Urinary bladder (tissue), 4 donors: ENCODE measurements around the gene PPP2R1B. TPM values are rescaled to one million over a fixed set of nuclear protein-coding genes. Genes with fewer than 3 reads are reported as not detected.

ENCODE experiments used
- DNase-seq: peaks from one replicate; pipeline ENCODE4 v3.0.0-alpha.2; 2015; ENCODE audit errors: extremely low spot score
- H3K27ac ChIP-seq: one replicate; pipeline ENCODE4 v1.5.1; 2013; ENCODE audit warnings: low read depth, mild to moderate bottlenecking, moderate library complexity
- H3K36me3 ChIP-seq: one replicate; pipeline ENCODE4 v1.6.1; 2013; ENCODE audit warnings: mild to moderate bottlenecking, moderate library complexity; ENCODE audit not compliant: insufficient read depth
- H3K4me1 ChIP-seq: one replicate; pipeline ENCODE4 v1.6.1; 2013; ENCODE audit warnings: mild to moderate bottlenecking, moderate library complexity; ENCODE audit not compliant: insufficient read depth
- H3K4me3 ChIP-seq: one replicate; pipeline ENCODE4 v1.5.1; 2013; ENCODE audit warnings: low read depth, low read length
- WGBS: extraction: QIAGEN DNeasy Blood & Tissue Kit; methylation state at CpG from one replicate; pipeline ENCODE4 v1.1.7; 2013; 5-methylcytosine and 5-hydroxymethylcytosine counted together
- polyA plus RNA-seq: library from polyadenylated mRNA; stranded (reverse); fragments of 200-250 nt; gene quantifications from one replicate; pipeline ENCODE4 v1.2.3, GENCODE V29; 2013
- total RNA-seq: library from RNA; depleted of rRNA; stranded (reverse); fragments of >200 nt; gene quantifications from one replicate; pipeline ENCODE4 v1.2.3, GENCODE V29; 2014
- donor health status: healthy with polysubstance abuse.
- donor health status: healthy.

The PPP2R1B gene
- total and polyA plus RNA-seq, 2 donors, result 6.8 to 22.7 TPM

GRCh38 chr11:111734101-111734953 is 31.9 kb downstream of the PPP2R1B start:
- H3K36me3 ChIP-seq, result no peaks in the 10 kb centered on the region
- 64% methylated on average over 8 of the region's 8 CpGs for WGBS
- DNase-seq, result no peak
- H3K4me1 ChIP-seq, result no peaks in the 10 kb centered on the region
- H3K4me3 ChIP-seq, result no peak overlapping the region
- H3K27ac ChIP-seq, result peak overlapping the region; percentile 95

GRCh38 chr11:111733611-111734088 is 32.5 kb downstream of the PPP2R1B start:
- Histone ChIP-seq H3K4me3 (no peak overlapping the region), H3K4me1 (no peaks in the 10 kb centered on the region), H3K27ac (peak overlapping the region; percentile 95), H3K36me3 (no peaks in the 10 kb centered on the region)
- DNase-seq, result no peak
- WGBS, result 55% methylated on average over 9 of the region's 9 CpGs

- Histone ChIP-seq H3K4me3 (no peak overlapping the region), H3K27ac (peak overlapping the region; percentile 95), H3K36me3 (no peaks in the 10 kb centered on the region), H3K4me1 (no peaks in the 10 kb centered on the region)
- no peak for DNase-seq
- 26% methylated on average over 7 of the region's 7 CpGs for WGBS
Observed at GRCh38 chr11:111733016-111733415, 33.2 kb downstream of the PPP2R1B start.

- Histone ChIP-seq H3K4me1 (no peaks in the 10 kb centered on the region), H3K4me3 (no peak overlapping the region), H3K27ac (no peak overlapping the region), H3K36me3 (no peaks in the 10 kb centered on the region)
- no peak for DNase-seq
- WGBS, result 91% methylated on average over 5 of the region's 5 CpGs
Observed at GRCh38 chr11:111731821-111732220, 34.4 kb downstream of the PPP2R1B start.

- Histone ChIP-seq H3K4me3 (no peak overlapping the region), H3K36me3 (no peaks in the 10 kb centered on the region), H3K4me1 (no peaks in the 10 kb centered on the region), H3K27ac (no peak overlapping the region)
- no peak for DNase-seq
- 80% methylated on average over 22 of the region's 22 CpGs for WGBS
Observed at GRCh38 chr11:111730871-111731591, 35.2 kb downstream of the PPP2R1B start.

GRCh38 chr11:111729831-111730311 is 36.3 kb downstream of the PPP2R1B start:
- no peak overlapping the region for H3K27ac ChIP-seq
- WGBS, result 48% methylated on average over 9 of the region's 9 CpGs
- H3K4me3 ChIP-seq, result no peak overlapping the region
- DNase-seq, result no peak
- no peaks in the 10 kb centered on the region for H3K4me1 ChIP-seq
- H3K36me3 ChIP-seq, result no peaks in the 10 kb centered on the region

- Histone ChIP-seq H3K4me3 (no peak overlapping the region), H3K36me3 (no peaks in the 10 kb centered on the region), H3K27ac (no peak overlapping the region), H3K4me1 (no peaks in the 10 kb centered on the region)
- no peak for DNase-seq
- WGBS, result 78% methylated on average over 10 of the region's 10 CpGs
Observed at GRCh38 chr11:111729071-111729830, 36.9 kb downstream of the PPP2R1B start.

GRCh38 chr11:111727431-111727830 is 38.8 kb downstream of the PPP2R1B start:
- H3K36me3 ChIP-seq, result peaks cover 3% of the 10 kb centered on the region
- 79% methylated on average over 7 of the region's 7 CpGs for WGBS
- no peaks in the 10 kb centered on the region for H3K4me1 ChIP-seq
- no peak for DNase-seq
- H3K27ac ChIP-seq, result no peak overlapping the region
- no peak overlapping the region for H3K4me3 ChIP-seq

GRCh38 chr11:111726301-111726713 is 39.9 kb downstream of the PPP2R1B start:
- DNase-seq, result no peak
- Histone ChIP-seq H3K4me3 (no peak overlapping the region), H3K36me3 (peaks cover 3% of the 10 kb centered on the region), H3K4me1 (no peaks in the 10 kb centered on the region), H3K27ac (no peak overlapping the region)
- WGBS, result 93% methylated on average over 9 of the region's 9 CpGs

- Histone ChIP-seq H3K36me3 (peaks cover 6% of the 10 kb centered on the region), H3K4me3 (no peak overlapping the region), H3K4me1 (no peaks in the 10 kb centered on the region), H3K27ac (no peak overlapping the region)
- 86% methylated on average over 10 of the region's 10 CpGs for WGBS
- no peak for DNase-seq
Observed at GRCh38 chr11:111725621-111726020, 40.6 kb downstream of the PPP2R1B start.

GRCh38 chr11:111724615-111725129 is 41.5 kb downstream of the PPP2R1B start:
- H3K4me1 ChIP-seq, result no peaks in the 10 kb centered on the region
- H3K36me3 ChIP-seq, result peaks cover 6% of the 10 kb centered on the region
- no peak overlapping the region for H3K27ac ChIP-seq
- no peak overlapping the region for H3K4me3 ChIP-seq
- WGBS, result 93% methylated on average over 11 of the region's 11 CpGs
- DNase-seq, result no peak

- peaks cover 6% of the 10 kb centered on the region for H3K36me3 ChIP-seq
- WGBS, result 71% methylated on average over 15 of the region's 15 CpGs
- no peaks in the 10 kb centered on the region for H3K4me1 ChIP-seq
- H3K4me3 ChIP-seq, result no peak overlapping the region
- H3K27ac ChIP-seq, result no peak overlapping the region
- DNase-seq, result no peak
Observed at GRCh38 chr11:111723595-111723994, 42.6 kb downstream of the PPP2R1B start.

- Histone ChIP-seq H3K27ac (no peak overlapping the region), H3K4me1 (no peaks in the 10 kb centered on the region), H3K4me3 (no peak overlapping the region), H3K36me3 (peaks cover 6% of the 10 kb centered on the region)
- WGBS, result 95% methylated on average over 8 of the region's 8 CpGs
- no peak for DNase-seq
Observed at GRCh38 chr11:111722501-111722900, 43.7 kb downstream of the PPP2R1B start.
